ENCODE measurements around the gene PCMT1.
A peak's percentile ranks its signal among the peaks of the same experiment; 100 is the strongest.

PCMT1 gene

GRCh38 chr6:149830731-149831307 is 81.3 kb downstream of the PCMT1 start:
- Histone ChIP-seq H3K9ac (ENCODE audit: low read length) (no peak overlapping the region), H3K36me3 (ENCODE audit: insufficient read depth, low read length) (no peaks in the 10 kb centered on the region), H2AFZ (ENCODE audit: low read length) (no peak overlapping the region)

GRCh38 chr6:149831308-149831820 is 81.8 kb downstream of the PCMT1 start:
- Histone ChIP-seq H3K79me2 (ENCODE audit: insufficient read depth, low read length) (no peaks in the 10 kb centered on the region), H3K9ac (ENCODE audit: low read length) (no peak overlapping the region), H4K20me1 (ENCODE audit: insufficient read depth, low read length) (no peaks in the 10 kb centered on the region), H3K27me3 (ENCODE audit: insufficient read depth, low read length) (peaks cover 3% of the 10 kb centered on the region; the same call in 1 of the 2 replicates), H3F3A (ENCODE audit: insufficient read depth, low read length) (no peaks in the 10 kb centered on the region), H3K4me2 (ENCODE audit: low read length) (no peak overlapping the region), H2AFZ (ENCODE audit: low read length) (no peak overlapping the region), H3K4me1 (ENCODE audit: insufficient read depth, low read length, severe bottlenecking) (no peaks in the 10 kb centered on the region), H3K4me3 (ENCODE audit: low read depth, low read length, poor library complexity, severe bottlenecking) (no peak overlapping the region), H3K9me2 (ENCODE audit: low read depth, low read length) (no peaks in the 10 kb centered on the region), H3K9me3 (ENCODE audit: low read length) (no peaks in the 10 kb centered on the region), H3K36me3 (ENCODE audit: insufficient read depth, low read length) (no peaks in the 10 kb centered on the region), H3K27ac (ENCODE audit: low read depth, low read length, poor library complexity, severe bottlenecking) (no peak overlapping the region)
- no peak for TF ChIP-seq CTCF (IDR thresholded peaks at IDR 0.05; ENCODE audit: low read length)
- no peak for TF ChIP-seq EZH2 (IDR thresholded peaks at IDR 0.05; ENCODE audit: borderline replicate concordance, low read length)

More at GRCh38 chr6:149830731-149831307, 81.3 kb downstream of the PCMT1 start:
- H4K20me1 ChIP-seq (ENCODE audit: insufficient read depth, low read length) = no peaks in the 10 kb centered on the region
- no peaks in the 10 kb centered on the region for H3K4me1 ChIP-seq (ENCODE audit: insufficient read depth, low read length, severe bottlenecking)
- H3K27me3 ChIP-seq (ENCODE audit: insufficient read depth, low read length) = no peaks in the 10 kb centered on the region; the same call in 1 of the 2 replicates
- H3K9me3 ChIP-seq (ENCODE audit: low read length) = no peaks in the 10 kb centered on the region
- no peaks in the 10 kb centered on the region for H3F3A ChIP-seq (ENCODE audit: insufficient read depth, low read length)
- no peak overlapping the region for H3K4me3 ChIP-seq (ENCODE audit: low read depth, low read length, poor library complexity, severe bottlenecking)
- no peak overlapping the region for H3K27ac ChIP-seq (ENCODE audit: low read depth, low read length, poor library complexity, severe bottlenecking)
- H3K79me2 ChIP-seq (ENCODE audit: insufficient read depth, low read length) = no peaks in the 10 kb centered on the region
- no peak overlapping the region for H3K4me2 ChIP-seq (ENCODE audit: low read length)
- H3K9me2 ChIP-seq (ENCODE audit: low read depth, low read length) = no peaks in the 10 kb centered on the region
- TF ChIP-seq EZH2 (IDR thresholded peaks at IDR 0.05; ENCODE audit: borderline replicate concordance, low read length) = no peak
- TF ChIP-seq CTCF (IDR thresholded peaks at IDR 0.05; ENCODE audit: low read length) = no peak

- Histone ChIP-seq H3K4me2 (ENCODE audit: low read length) (no peak overlapping the region), H3K79me2 (ENCODE audit: insufficient read depth, low read length) (no peaks in the 10 kb centered on the region), H4K20me1 (ENCODE audit: insufficient read depth, low read length) (no peaks in the 10 kb centered on the region), H3K27me3 (ENCODE audit: insufficient read depth, low read length) (peaks cover 4% of the 10 kb centered on the region; the same call in 1 of the 2 replicates), H3K4me3 (ENCODE audit: low read depth, low read length, poor library complexity, severe bottlenecking) (no peak overlapping the region), H3K9me3 (ENCODE audit: low read length) (no peaks in the 10 kb centered on the region), H3K36me3 (ENCODE audit: insufficient read depth, low read length) (no peaks in the 10 kb centered on the region), H3K9ac (ENCODE audit: low read length) (no peak overlapping the region), H3K27ac (ENCODE audit: low read depth, low read length, poor library complexity, severe bottlenecking) (no peak overlapping the region), H3F3A (ENCODE audit: insufficient read depth, low read length) (no peaks in the 10 kb centered on the region), H3K4me1 (ENCODE audit: insufficient read depth, low read length, severe bottlenecking) (no peaks in the 10 kb centered on the region), H3K9me2 (ENCODE audit: low read depth, low read length) (no peaks in the 10 kb centered on the region), H2AFZ (ENCODE audit: low read length) (no peak overlapping the region)
- TF ChIP-seq CTCF (IDR thresholded peaks at IDR 0.05; ENCODE audit: low read length) (peak; percentile 33; the same call in 1 of the 2 replicates), EZH2 (IDR thresholded peaks at IDR 0.05; ENCODE audit: borderline replicate concordance, low read length) (no peak)
Observed at GRCh38 chr6:149833651-149834050, 84.1 kb downstream of the PCMT1 start.

Data from OCI-LY1 (cell line).